ENCODE measurements around the gene GATC. TPM values are rescaled to one million over a fixed set of nuclear protein-coding genes. Genes with fewer than 3 reads are reported as not detected.

The GATC gene
- polyA plus RNA-seq, 1 donor (not counting 4 experiments of a cell fraction or from before 2014, with no cell fraction given) = 22.4 TPM

- no peaks in the 10 kb centered on the region for H3K79me2 ChIP-seq (ENCODE audit: control insufficient read depth, insufficient read depth, low read length)
- H3K36me3 ChIP-seq (ENCODE audit: control insufficient read depth in 2 of 2, extremely low read depth in 1 of 2, insufficient read depth in 2 of 2, low read length in 2 of 2) = no peaks in the 10 kb centered on the region
- no peaks in the 10 kb centered on the region for H3K9me1 ChIP-seq (ENCODE audit: control insufficient read depth, extremely low read depth, insufficient read depth, low read length)
- no peak overlapping the region for H3K9ac ChIP-seq (ENCODE audit: control insufficient read depth, extremely low read depth, insufficient read depth, low read length)
- no peak for FAIRE-seq
- no peak overlapping the region for H3K4me2 ChIP-seq (ENCODE audit: control insufficient read depth, extremely low read depth, insufficient read depth, low read depth, low read length)
- peak overlapping the region; percentile 49 for H2AFZ ChIP-seq (ENCODE audit: control insufficient read depth, low read length)
- DNase-seq (ENCODE audit: low read depth, low spot score) = no peak
- H3K27ac ChIP-seq (ENCODE audit: control insufficient read depth, insufficient read depth, low read length) = no peak overlapping the region
- TF ChIP-seq CTCF (optimal IDR thresholded peaks at IDR 0.05 in 1 of 3, IDR thresholded peaks at IDR 0.05 in 1 of 3, conservative IDR thresholded peaks at IDR 0.05 in 1 of 3; ENCODE audit: extremely low read depth in 1 of 3, insufficient read depth in 2 of 3, low read length in 3 of 3) = no peak
- TF ChIP-seq EZH2 (IDR thresholded peaks at IDR 0.05; ENCODE audit: low read length) = no peak
- no peak overlapping the region for H3K4me3 ChIP-seq (ENCODE audit: control insufficient read depth in 2 of 3, extremely low read depth in 1 of 3, insufficient read depth in 2 of 3, low read depth in 1 of 3, low read length in 3 of 3)
- no peaks in the 10 kb centered on the region for H3K4me1 ChIP-seq (ENCODE audit: control insufficient read depth, extremely low read depth, insufficient read depth, low read length)
- H3K27me3 ChIP-seq (ENCODE audit: control insufficient read depth, extremely low read depth, insufficient read depth, low read length) = no peaks in the 10 kb centered on the region
- H3K9me3 ChIP-seq (ENCODE audit: control insufficient read depth, low read depth, low read length) = no peaks in the 10 kb centered on the region
- dilution Hi-C loops (cut with MboI; ENCODE audit: extremely low pct_ligation_motif_present, low sequenced_read_pairs) = no loop called here
- H4K20me1 ChIP-seq (ENCODE audit: control insufficient read depth, extremely low read depth, insufficient read depth, low read length) = no peaks in the 10 kb centered on the region
Observed at GRCh38 chr12:120413901-120414695, 32.1 kb upstream of the GATC start.

GRCh38 chr12:120416490-120417216 lies 29.6 kb upstream of the GATC start:
- Histone ChIP-seq H3K79me2 (ENCODE audit: control insufficient read depth, insufficient read depth, low read length) (no peaks in the 10 kb centered on the region), H3K9me3 (ENCODE audit: control insufficient read depth, low read depth, low read length) (no peaks in the 10 kb centered on the region), H3K36me3 (ENCODE audit: control insufficient read depth in 2 of 2, extremely low read depth in 1 of 2, insufficient read depth in 2 of 2, low read length in 2 of 2) (no peaks in the 10 kb centered on the region), H3K9ac (ENCODE audit: control insufficient read depth, extremely low read depth, insufficient read depth, low read length) (no peak overlapping the region), H3K4me1 (ENCODE audit: control insufficient read depth, extremely low read depth, insufficient read depth, low read length) (no peaks in the 10 kb centered on the region), H4K20me1 (ENCODE audit: control insufficient read depth, extremely low read depth, insufficient read depth, low read length) (no peaks in the 10 kb centered on the region), H3K4me3 (ENCODE audit: control insufficient read depth in 2 of 3, extremely low read depth in 1 of 3, insufficient read depth in 2 of 3, low read depth in 1 of 3, low read length in 3 of 3) (no peak overlapping the region), H3K9me1 (ENCODE audit: control insufficient read depth, extremely low read depth, insufficient read depth, low read length) (no peaks in the 10 kb centered on the region), H2AFZ (ENCODE audit: control insufficient read depth, low read length) (no peak overlapping the region), H3K4me2 (ENCODE audit: control insufficient read depth, extremely low read depth, insufficient read depth, low read depth, low read length) (no peak overlapping the region), H3K27me3 (ENCODE audit: control insufficient read depth, extremely low read depth, insufficient read depth, low read length) (no peaks in the 10 kb centered on the region), H3K27ac (ENCODE audit: control insufficient read depth, insufficient read depth, low read length) (no peak overlapping the region)
- no peak for FAIRE-seq
- dilution Hi-C loops (cut with MboI; ENCODE audit: extremely low pct_ligation_motif_present, low sequenced_read_pairs) = no loop called here
- no peak for TF ChIP-seq CTCF (optimal IDR thresholded peaks at IDR 0.05 in 1 of 3, IDR thresholded peaks at IDR 0.05 in 1 of 3, conservative IDR thresholded peaks at IDR 0.05 in 1 of 3; ENCODE audit: extremely low read depth in 1 of 3, insufficient read depth in 2 of 3, low read length in 3 of 3)
- no peak for TF ChIP-seq EZH2 (IDR thresholded peaks at IDR 0.05; ENCODE audit: low read length)
- DNase-seq (ENCODE audit: low read depth, low spot score) = no peak

Measured in keratinocyte (primary cell).